Transverse colon (tissue), 4 donors: ENCODE measurements around the gene RHOH. TPM values are rescaled to one million over a fixed set of nuclear protein-coding genes. Genes with fewer than 3 reads are reported as not detected.

Experiments
- DNase-seq: peaks from one replicate; pipeline ENCODE4 v3.0.0-alpha.2; 2019
- H3K27ac ChIP-seq, 4 donors: fragments of 200-600 bp; sonication (generic); 2 replicates each; pipeline ENCODE4 v1.5.1; 2016 to 2018; ENCODE audit warnings: inconsistent platforms in 4 of 4
- H3K27me3 ChIP-seq: fragments of 200-600 bp; sonication (generic); 2 replicates; pipeline ENCODE4 v1.5.1; 2017; ENCODE audit warnings: inconsistent platforms
- H3K36me3 ChIP-seq, 4 donors: fragments of 200-600 bp; sonication (generic); 2 replicates each; pipeline ENCODE4 v1.5.1; 2017 to 2019; ENCODE audit warnings: inconsistent platforms in 4 of 4
- H3K4me1 ChIP-seq, 4 donors: fragments of 200-600 bp; sonication (generic); 2 replicates each; pipeline ENCODE4 v1.5.1; 2017 to 2020; ENCODE audit warnings: inconsistent platforms in 4 of 4
- H3K4me3 ChIP-seq, 4 donors: fragments of 200-600 bp; sonication (generic); 1 replicate in 1 of 4; 2 replicates in 3 of 4; pipeline versions ENCODE4 v1.5.1 to v1.6.1; 2017 to 2019; ENCODE audit warnings: inconsistent platforms in 4 of 4
- H3K9me3 ChIP-seq, 2 donors: fragments of 200-600 bp; sonication (generic); 2 replicates each; pipeline ENCODE4 v1.5.1; 2017 to 2019; ENCODE audit warnings: inconsistent platforms in 2 of 2
- CTCF ChIP-seq, 5 experiments: fragments of 200-600 bp in 3 of 5; fragments of 450-650 bp in 2 of 5; sonication (generic) in 3 of 5; IDR thresholded peaks; 1 replicate in 2 of 5; 2 replicates in 3 of 5; pipeline ENCODE4 v1.5.1; 2016 to 2017; ENCODE audit warnings: antibody characterized with exemption in 5 of 5, inconsistent platforms in 3 of 5, mild to moderate bottlenecking in 2 of 5, moderate library complexity in 1 of 5
- EP300 ChIP-seq: sonication (generic); formaldehyde crosslinking; IDR thresholded peaks from one replicate; pipeline ENCODE4 v1.6.1; 2017; ENCODE audit warnings: antibody characterized with exemption, low read depth
- POLR2A ChIP-seq: fragments of 450-650 bp; IDR thresholded peaks from one replicate; pipeline ENCODE4 v1.6.1; 2016; ENCODE audit warnings: antibody characterized with exemption, mild to moderate bottlenecking, moderate library complexity
- POLR2AphosphoS5 ChIP-seq, 3 donors: sonication (generic); formaldehyde crosslinking; IDR thresholded peaks; one replicate each; pipeline ENCODE4 v1.6.1; 2016; ENCODE audit warnings: antibody characterized with exemption in 3 of 3
- WGBS, 2 donors: methylation state at CpG; one replicate each; pipeline ENCODE4 v1.1.5; 2018; ENCODE audit warnings: low coverage in 1 of 2; 5-methylcytosine and 5-hydroxymethylcytosine counted together
- in situ Hi-C, 4 donors: fragments of 200-750 bp; cut with MboI; loops; one replicate each; pipeline versions ENCODE4 v1.15.0 to v1.15.1; 2017; ENCODE audit warnings: low sequenced_read_pairs in 3 of 4, low pct_ligation_motif_present in 1 of 4, low pct_unique_long_range_greater_than_20kb in 1 of 4
- intact Hi-C: fragments of 100-400 bp; cut with DNase I; formaldehyde crosslinking; loops from one replicate; pipeline ENCODE4 v1.15.1; 2023; ENCODE audit warnings: low total_unique reads
- total RNA-seq, 4 donors: library from RNA; depleted of rRNA; stranded (reverse); fragments of >200 nt; gene quantifications; one replicate each; pipeline ENCODE4 v1.1.0, GENCODE V29; 2016

The RHOH gene
- total RNA-seq, 4 donors from 2014 or later = 4.1 to 10.3 (median 4.1) TPM; not detected in 1

DNA sequence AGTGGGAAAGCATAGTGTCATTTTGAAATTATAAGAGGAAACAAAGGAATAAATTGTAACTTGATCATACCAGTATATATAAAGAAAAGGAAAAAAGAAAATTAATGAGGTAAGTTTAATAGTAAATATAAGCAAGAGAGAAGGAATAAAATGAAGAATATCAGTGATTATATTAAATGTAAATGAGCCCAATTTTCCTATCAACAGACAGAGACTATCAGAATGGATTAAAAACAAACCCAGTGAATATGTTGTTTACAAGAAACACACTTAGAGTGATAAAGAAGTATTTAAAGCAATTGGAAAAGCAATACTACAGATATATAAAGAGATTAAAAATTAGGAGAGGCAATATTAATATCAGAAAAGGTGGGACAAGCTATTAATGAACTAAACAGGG, 28.8 kb upstream of the RHOH start:
- no peaks in the 10 kb centered on the region for H3K4me1 ChIP-seq
- H3K9me3 ChIP-seq = peaks cover 6 to 8% of the 10 kb centered on the region in 2 donors
- no peak overlapping the region for H3K4me3 ChIP-seq
- peaks cover 0 to 5% (median 0%) of the 10 kb centered on the region in 4 donors for H3K36me3 ChIP-seq
- no peak overlapping the region for H3K27ac ChIP-seq
- H3K27me3 ChIP-seq = no peaks in the 10 kb centered on the region
- no peak for DNase-seq
- in situ Hi-C loops (loop anchor here in 1 of 4 donors (25.0 kb wide), 1 partner anchor 144 kb away; no protein-coding TSS in a partner anchor), intact Hi-C loops (no loop called here)
- TF ChIP-seq POLR2AphosphoS5 (IDR thresholded peaks at IDR 0.05) (no peak), POLR2A (no peak), CTCF (IDR thresholded peaks at IDR 0.05) (no peak), EP300 (no peak)

DNA sequence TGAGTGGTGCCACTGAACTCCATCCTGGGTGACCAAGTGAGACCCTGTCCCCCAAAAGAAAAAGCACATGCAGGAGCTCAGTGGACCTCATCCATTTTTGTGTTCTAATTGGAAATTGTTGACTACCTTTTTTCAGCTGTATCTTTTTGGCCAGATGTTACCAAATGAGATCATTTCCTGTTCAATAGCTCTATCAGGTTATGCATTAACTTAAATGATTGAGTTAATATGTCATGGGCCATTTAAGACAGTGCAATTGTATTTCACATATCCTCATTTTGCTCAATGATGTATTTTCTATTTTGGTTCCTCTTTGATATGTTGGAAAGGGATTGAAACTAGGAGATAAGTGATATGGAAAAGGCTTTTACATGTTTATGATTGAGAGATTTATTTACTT, 26.2 kb upstream of the RHOH start:
- H3K27me3 ChIP-seq = no peaks in the 10 kb centered on the region
- no peak overlapping the region for H3K27ac ChIP-seq
- H3K36me3 ChIP-seq = peaks cover 0 to 5% (median 0%) of the 10 kb centered on the region in 4 donors
- no peaks in the 10 kb centered on the region for H3K4me1 ChIP-seq
- in situ Hi-C loops = loop anchor here in 1 of 4 donors (25.0 kb wide), 1 partner anchor 142 kb away; no protein-coding TSS in a partner anchor
- H3K4me3 ChIP-seq = no peak overlapping the region
- intact Hi-C loops = no loop called here
- DNase-seq = no peak
- H3K9me3 ChIP-seq = peaks cover 6 to 8% of the 10 kb centered on the region in 2 donors
- TF ChIP-seq EP300 = no peak
- no peak for TF ChIP-seq CTCF (IDR thresholded peaks at IDR 0.05)
- no peak for TF ChIP-seq POLR2AphosphoS5 (IDR thresholded peaks at IDR 0.05)
- no peak for TF ChIP-seq POLR2A

DNA sequence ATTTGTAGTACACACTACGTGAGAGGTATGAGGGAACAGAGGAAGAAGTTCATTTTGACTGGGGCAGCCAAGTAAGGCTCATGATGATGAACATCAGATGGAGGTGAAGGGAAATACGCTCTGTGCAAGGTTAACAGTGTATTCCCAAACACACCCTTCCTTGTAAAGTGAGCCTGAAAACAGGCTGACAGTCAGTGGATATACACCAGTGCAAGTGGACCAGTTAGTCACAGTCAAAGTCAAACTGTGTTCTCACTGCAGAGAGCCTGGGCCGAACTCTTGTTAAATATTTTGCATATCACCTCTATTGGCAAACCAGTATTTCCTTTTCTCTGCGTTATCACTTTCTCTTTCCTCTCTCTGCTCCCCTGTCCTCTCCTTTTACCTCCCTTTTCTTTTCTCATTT, 23.4 kb upstream of the RHOH start:
- peaks cover 0 to 3% of the 10 kb centered on the region in 2 donors for H3K9me3 ChIP-seq
- H3K4me1 ChIP-seq = no peaks in the 10 kb centered on the region
- intact Hi-C loops = no loop called here
- WGBS, 2 donors = 50 to 52% methylated on average over 4 of the region's 4 CpGs
- no peak overlapping the region for H3K4me3 ChIP-seq
- in situ Hi-C loops = loop anchor here in 1 of 4 donors (25.0 kb wide), 1 partner anchor 139 kb away; no protein-coding TSS in a partner anchor
- H3K27ac ChIP-seq = no peak overlapping the region
- no peaks in the 10 kb centered on the region for H3K36me3 ChIP-seq
- no peak for DNase-seq
- peaks cover 18% of the 10 kb centered on the region for H3K27me3 ChIP-seq
- TF ChIP-seq POLR2A (no peak), CTCF (IDR thresholded peaks at IDR 0.05) (no peak), EP300 (no peak), POLR2AphosphoS5 (IDR thresholded peaks at IDR 0.05) (no peak)

- no peak overlapping the region for H3K27ac ChIP-seq
- H3K36me3 ChIP-seq = no peaks in the 10 kb centered on the region
- H3K4me1 ChIP-seq = no peaks in the 10 kb centered on the region
- intact Hi-C loops (no loop called here), in situ Hi-C loops (no loop called here)
- TF ChIP-seq EP300 (no peak), CTCF (IDR thresholded peaks at IDR 0.05) (no peak), POLR2AphosphoS5 (IDR thresholded peaks at IDR 0.05) (no peak), POLR2A (no peak)
- DNase-seq = no peak
- WGBS, 2 donors = 61 to 67% methylated on average over 1 to 10 of the region's 10 CpGs
- peaks cover 28% of the 10 kb centered on the region for H3K27me3 ChIP-seq
- no peaks in the 10 kb centered on the region for H3K9me3 ChIP-seq
- no peak overlapping the region for H3K4me3 ChIP-seq
These were observed 20.2 kb upstream of the RHOH start for GRCh38 chr4:40176602-40177001.
